ENCODE data around the gene CAD.

Gene CAD

DNA sequence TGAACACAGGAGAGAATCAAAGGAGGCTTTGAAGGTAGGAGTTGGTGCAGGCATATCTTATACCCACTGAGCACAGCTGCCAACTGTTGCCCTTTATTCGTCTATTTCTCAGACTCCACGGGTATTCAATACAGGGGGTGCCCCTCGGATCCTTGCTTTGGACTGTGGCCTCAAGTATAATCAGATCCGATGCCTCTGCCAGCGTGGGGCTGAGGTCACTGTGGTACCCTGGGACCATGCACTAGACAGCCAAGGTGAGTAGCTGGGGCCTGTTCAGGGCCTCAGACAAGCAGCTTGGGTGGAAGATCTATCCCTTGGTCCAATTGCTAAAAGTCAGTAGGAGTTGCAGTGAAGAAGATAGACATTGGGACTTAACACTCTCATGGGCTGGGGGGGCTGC lies 5.2 kb downstream of the CAD start:
- no peak for DNase-seq

DNA sequence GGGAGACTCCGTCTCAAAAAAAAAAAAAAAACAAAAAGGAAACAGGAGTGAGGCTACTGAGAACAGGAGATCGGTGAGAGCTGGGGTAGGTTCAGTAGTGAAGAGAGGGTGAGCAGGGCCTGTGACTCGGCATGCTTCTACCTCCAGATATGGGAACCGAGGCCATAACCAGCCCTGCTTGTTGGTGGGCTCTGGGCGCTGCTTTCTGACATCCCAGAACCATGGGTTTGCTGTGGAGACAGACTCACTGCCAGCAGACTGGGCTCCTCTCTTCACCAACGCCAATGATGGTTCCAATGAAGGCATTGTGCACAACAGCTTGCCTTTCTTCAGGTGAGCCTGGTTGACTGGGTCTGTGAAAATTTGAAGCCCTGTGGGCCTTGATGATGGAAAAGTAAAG lies 6.2 kb downstream of the CAD start:
- DNase-seq: no peak

DNA sequence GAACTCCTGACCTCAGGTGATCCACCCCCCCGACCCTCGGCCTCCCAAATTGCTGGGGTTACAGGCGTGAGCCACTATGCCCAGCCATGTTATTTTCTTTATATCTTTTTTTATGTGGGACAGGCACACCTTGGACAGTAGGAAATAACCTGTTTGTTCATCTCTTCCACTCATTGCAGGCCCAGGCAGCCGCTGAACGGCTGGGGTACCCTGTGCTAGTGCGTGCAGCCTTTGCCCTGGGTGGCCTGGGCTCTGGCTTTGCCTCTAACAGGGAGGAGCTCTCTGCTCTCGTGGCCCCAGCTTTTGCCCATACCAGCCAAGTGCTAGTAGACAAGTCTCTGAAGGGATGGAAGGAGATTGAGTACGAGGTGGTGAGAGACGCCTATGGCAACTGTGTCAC lies 8.4 kb downstream of the CAD start:
- no peak for DNase-seq

DNA sequence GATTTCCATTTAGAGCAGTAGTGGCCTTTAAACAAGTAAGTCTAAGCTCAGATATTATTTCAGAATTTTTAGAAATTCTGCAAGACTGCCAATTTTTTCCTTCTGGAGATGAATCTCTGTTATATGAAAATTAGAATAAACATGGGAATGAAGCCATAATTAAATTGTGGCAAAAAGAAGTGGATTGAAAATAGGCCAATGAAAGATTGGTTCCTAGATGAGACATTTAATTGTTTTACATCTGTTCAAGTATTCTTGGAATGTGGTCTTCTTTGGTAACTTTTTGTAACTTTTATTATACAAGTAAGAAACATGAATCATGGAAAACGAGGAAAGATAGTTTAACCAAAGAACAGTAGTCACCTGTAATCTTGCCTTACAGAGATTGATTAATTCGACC lies 10.3 kb downstream of the CAD start:
- DNase-seq: no peak

DNA sequence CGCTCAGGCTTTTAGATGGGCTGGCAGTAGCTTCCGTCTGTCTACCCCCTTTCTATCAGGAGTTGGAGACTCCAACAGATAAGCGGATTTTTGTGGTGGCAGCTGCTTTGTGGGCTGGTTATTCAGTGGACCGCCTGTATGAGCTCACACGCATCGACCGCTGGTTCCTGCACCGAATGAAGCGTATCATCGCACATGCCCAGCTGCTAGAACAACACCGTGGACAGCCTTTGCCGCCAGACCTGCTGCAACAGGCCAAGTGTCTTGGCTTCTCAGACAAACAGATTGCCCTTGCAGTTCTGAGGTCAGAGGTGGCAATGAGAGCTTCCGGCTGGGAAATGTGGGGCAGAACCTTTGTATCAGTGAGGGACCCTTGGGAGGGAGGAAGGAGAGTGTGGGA lies 14.8 kb downstream of the CAD start:
- no peak for DNase-seq

DNA sequence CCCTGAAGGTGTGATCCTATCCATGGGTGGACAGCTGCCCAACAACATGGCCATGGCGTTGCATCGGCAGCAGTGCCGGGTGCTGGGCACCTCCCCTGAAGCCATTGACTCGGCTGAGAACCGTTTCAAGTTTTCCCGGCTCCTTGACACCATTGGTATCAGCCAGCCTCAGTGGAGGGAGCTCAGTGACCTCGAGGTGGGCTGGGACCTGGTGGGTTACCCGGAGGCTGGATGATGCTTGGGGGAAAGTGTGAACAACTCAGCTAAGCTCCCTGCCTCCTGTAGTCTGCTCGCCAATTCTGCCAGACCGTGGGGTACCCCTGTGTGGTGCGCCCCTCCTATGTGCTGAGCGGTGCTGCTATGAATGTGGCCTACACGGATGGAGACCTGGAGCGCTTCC lies 16.2 kb downstream of the CAD start:
- no peak for DNase-seq

DNA sequence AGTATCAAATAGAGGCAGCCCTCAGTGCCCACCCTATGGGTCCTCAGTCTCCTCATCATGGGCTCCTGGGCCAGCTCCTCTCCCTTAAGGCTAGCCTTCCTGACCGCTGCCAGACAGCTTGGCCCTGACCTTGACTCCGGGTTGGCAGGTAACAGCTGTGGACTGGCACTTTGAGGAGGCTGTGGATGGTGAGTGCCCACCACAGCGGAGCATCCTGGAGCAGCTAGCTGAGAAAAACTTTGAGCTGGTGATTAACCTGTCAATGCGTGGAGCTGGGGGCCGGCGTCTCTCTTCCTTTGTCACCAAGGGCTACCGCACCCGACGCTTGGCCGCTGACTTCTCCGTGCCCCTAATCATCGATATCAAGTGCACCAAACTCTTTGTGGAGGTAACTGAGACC lies 19.0 kb downstream of the CAD start:
- no peak for DNase-seq

DNA sequence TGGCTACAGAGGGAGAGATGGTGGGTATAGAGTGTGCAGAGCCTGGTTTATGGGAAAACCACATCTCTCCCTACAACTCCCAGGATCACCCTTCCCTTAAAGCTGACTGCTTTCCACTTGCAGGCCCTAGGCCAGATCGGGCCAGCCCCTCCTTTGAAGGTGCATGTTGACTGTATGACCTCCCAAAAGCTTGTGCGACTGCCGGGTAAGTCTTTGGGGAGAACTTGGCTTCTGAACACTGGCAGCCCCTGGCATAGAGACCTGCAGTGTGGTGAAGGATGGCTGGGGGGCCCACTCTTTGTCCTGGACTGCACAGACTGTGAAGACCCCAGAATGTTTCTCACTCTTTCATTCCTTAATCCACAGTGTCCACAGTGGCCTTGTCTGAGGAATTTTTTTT lies 19.5 kb downstream of the CAD start:
- DNase-seq: no peak

DNA sequence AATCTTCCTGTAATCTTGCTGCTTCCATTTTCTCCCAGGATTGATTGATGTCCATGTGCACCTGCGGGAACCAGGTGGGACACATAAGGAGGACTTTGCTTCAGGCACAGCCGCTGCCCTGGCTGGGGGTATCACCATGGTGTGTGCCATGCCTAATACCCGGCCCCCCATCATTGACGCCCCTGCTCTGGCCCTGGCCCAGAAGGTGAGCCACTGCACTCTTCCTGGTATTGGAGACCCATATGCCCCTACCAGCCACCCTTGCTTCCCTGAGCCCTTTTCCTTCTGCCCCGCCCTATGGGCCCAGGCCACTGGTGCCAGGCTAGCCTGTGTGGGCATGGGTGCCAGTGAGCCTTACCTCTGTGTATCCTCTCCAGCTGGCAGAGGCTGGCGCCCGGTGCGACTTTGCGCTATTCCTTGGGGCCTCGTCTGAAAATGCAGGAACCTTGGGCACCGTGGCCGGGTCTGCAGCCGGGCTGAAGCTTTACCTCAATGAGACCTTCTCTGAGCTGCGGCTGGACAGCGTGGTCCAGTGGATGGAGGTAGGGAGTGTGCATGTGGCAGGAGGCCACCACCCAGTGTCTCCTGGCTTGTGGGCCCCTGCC lies 20.3 kb downstream of the CAD start:
- DNase-seq: no peak

DNA sequence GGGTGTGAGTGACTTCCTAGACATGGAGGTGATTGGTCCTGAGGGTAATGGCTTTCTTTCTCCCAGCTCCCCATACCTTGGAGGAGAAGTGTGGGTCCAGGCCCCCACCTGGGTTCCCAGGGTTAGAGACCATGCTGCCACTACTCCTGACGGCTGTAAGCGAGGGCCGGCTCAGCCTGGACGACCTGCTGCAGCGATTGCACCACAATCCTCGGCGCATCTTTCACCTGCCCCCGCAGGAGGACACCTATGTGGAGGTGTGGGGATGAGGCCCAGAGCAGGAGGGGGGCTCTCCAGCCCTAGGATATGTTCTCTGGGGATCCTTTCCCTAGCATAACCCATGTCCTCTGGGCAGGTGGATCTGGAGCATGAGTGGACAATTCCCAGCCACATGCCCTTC lies 21.8 kb downstream of the CAD start:
- DNase-seq: no peak

DNA sequence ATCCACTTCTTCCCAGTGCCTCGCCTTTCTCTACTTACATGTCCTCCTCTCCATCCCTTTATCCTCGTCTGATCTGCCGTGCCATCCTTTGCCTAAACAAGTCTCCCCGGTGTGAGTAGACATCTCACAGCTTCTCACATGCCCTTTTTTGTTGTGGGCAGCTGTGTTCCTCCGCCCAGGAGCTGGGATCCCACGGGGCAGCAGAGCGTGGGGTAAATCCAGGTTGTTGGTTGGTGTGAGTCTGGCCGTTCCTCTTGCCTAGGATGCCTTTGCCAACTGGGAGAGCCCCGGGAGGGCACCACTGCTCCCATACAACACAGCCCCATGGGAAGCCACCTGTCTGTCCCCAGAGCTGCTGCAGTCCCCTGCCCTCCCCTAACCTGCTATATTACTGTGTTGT lies 23.2 kb downstream of the CAD start:
- DNase-seq: no peak

DNA sequence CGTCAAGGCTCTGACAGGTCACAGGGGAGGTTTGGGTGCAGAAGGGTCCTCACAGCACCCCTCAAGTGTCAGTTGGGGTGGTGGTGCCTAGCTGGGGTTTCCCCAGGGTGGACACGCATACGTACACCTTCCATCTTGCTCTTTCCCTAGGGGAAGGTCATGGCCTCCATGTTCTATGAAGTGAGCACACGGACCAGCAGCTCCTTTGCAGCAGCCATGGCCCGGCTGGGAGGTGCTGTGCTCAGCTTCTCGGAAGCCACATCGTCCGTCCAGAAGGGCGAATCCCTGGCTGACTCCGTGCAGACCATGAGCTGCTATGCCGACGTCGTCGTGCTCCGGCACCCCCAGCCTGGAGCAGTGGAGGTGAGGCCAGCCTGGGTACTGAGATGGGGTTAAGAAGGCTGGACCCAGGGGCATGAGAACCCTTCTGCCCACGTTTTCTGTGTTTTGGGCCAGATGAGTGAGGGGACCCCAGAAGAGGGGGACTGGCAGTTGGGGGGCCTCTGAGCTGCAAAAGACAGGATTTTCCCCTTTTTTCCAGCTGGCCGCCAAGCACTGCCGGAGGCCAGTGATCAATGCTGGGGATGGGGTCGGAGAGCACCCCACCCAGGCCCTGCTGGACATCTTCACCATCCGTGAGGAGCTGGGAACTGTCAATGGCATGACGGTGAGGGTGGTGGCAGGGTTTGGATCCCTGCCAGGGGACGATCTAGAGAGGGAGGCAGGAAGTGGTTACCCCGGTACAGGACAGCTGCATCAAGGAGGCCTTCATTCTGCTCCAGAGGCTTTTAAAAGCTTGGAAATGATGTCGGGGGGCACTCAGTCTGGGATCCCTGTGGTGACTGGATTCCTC lies 24.8 kb downstream of the CAD start:
- no peak for DNase-seq

DNA sequence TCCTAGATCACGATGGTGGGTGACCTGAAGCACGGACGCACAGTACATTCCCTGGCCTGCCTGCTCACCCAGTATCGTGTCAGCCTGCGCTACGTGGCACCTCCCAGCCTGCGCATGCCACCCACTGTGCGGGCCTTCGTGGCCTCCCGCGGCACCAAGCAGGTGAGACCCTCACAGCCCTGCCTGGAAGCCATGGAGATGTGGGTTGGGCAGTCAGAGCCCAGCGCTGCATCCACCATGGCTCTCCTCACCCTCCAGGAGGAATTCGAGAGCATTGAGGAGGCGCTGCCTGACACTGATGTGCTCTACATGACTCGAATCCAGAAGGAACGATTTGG lies 25.4 kb downstream of the CAD start:
- DNase-seq: no peak

DNA sequence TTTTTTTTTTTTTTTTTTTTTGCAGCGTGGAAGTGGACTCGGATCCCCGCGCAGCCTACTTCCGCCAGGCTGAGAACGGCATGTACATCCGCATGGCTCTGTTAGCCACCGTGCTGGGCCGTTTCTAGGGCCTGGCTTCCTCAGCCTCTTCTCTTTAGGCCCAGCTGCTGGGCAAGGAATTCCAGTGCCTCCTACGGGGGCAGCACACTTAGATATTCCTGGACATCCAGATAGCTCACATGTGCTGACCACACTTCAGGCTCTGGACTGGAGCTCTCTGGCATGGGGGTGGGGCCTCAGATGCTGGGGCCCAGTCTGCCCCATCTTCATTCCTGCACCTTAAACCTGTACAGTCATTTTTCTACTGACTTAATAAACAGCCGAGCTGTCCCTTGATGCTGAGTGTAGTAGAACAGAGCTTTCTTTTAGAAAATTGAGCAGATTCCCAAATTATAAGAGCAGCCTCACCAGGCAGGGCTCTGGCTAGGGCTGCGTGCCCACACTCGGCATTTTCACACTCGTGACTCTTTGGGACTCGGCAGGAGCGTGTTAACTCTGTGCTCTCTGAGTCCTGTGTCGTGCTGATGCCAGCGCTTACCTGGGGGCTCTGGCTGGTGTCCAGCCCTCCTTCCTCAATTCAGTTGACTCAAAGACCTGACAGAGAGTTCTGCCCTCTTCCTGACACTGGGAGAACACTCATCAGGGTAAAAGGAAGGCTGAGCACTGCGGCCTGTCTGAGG lies 26.4 kb downstream of the CAD start:
- no peak for DNase-seq

DNA sequence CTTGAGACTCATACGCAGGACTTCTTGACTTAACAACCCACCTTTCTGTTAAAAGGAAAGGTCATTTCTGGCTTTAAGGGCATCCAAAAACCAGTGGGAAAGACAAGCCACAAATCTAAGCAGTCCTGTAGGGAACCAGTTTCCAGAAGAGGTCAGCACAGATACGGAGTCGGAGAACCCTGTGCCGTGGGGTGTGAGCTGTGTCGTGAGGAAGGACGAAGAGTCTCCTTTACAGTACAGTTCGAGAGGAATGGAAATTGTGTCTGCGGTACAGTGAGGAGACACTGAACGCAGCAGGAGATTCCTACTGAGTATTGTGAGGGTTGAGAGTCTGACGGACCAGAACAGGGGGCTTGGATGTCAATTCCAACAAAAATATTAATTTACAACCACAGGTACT lies 27.9 kb downstream of the CAD start:
- DNase-seq: no peak

DNA sequence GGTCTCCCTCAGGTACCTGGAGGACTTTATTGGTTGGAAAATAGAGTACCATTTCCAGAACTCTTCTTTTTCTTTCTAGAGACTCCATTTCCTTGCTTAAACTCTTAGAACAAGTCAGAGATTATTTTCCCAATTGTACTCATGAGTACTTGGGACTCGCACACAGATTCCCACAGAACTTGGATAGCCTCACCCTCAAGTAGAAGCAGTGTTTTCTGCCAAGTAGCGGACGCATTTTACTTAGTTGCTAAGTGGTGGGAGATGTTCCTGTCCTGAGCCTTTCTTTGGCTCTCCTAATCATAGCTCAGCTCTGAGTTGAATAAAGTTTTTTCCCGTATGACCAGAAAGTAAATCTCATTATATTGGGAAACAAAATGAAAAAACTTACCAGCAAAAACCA lies 28.5 kb downstream of the CAD start:
- no peak for DNase-seq

DNA sequence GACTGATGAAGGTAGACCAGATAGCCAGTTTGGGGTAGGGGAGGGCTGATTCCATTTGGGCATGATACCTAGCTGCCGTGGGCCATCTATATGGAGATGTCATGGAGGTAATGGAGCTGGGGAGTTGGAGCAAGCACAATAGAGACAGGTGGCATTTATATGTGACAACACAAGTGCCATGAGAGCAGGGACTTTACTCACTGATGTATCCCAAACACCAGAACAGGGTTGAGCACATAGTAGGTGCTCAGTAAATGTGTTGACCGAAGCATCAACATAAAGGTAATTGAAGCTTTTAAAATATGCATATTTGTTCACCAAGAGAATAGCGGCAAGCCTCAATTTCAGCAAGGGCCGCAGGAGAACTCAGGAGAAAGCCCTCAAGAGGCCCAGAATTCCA lies 30.7 kb downstream of the CAD start:
- no peak for DNase-seq

DNA sequence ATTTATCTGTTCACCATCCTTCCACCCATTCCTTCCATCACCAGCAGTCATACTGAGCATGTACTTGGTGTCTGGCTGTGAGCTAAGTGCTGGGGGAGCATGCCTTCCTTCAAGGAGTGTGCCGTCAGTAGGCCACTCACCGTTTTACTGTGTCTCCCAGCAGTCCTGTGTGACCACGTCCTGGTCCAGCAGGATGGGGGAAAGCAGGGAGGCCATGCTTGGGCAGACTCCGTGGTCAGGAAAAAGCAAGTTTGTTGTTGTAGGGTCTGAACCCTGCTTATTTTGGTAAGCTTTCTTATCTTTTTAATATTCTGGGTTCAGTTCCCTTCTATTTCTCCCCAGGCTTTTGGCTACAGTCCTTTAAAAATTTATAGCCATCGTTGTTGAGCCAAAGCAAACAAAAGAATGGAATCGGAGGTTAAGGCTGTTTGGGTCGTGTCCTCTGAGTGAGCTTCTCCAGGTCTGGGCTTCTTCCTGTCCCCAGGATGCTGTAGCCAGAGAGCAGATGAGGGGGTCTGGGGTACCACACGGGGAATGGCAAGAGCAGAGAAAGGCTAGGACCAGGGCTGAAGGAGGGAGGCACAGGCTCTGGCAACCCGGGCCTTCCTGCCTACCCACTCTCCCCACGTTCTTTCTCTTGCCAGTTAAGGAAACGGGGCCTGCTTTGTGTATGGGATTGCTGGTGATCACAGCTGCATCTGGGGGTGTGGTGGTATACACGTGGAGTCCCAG lies 32.2 kb downstream of the CAD start:
- DNase-seq: no peak

DNA sequence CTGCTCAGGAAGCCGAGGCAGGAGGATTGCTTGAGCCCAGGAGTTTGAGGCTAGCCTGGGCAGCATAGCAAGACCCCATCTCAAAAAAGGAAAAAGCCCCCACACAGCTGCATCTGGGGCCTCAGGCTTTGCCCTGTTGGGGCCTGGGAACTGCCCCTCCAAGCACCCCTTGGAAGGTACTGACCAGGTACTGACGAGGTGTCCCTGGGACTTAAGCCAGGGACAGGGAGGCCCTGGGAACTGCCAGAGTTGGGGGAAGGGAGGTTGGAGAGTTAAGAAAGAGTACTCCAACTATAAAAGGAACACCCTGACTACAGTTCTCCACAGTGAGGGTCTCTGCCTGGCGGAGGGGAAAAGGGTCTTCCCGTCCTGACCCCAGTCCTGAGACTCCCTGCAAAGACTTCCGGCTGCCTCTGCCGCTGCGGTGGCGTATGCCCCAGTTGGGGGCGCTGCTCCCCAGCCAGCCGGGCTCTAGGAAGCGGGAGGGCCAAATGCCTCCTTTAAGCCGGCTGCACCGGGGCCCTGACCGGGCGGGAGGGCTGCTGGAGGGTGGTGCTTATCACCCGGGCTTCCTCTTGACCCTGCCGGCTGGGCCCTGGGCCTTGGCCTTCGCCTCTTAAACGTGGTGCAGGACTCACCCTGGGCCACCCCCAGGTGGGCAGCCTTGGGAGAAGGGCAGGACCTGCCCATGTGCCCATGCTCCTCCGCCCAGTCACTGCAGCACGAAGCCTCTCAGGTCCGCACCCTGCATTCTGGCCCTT lies 32.9 kb downstream of the CAD start:
- peak in 11 of 51 donors; percentile 5 to 55 (median 9) for DNase-seq

DNA sequence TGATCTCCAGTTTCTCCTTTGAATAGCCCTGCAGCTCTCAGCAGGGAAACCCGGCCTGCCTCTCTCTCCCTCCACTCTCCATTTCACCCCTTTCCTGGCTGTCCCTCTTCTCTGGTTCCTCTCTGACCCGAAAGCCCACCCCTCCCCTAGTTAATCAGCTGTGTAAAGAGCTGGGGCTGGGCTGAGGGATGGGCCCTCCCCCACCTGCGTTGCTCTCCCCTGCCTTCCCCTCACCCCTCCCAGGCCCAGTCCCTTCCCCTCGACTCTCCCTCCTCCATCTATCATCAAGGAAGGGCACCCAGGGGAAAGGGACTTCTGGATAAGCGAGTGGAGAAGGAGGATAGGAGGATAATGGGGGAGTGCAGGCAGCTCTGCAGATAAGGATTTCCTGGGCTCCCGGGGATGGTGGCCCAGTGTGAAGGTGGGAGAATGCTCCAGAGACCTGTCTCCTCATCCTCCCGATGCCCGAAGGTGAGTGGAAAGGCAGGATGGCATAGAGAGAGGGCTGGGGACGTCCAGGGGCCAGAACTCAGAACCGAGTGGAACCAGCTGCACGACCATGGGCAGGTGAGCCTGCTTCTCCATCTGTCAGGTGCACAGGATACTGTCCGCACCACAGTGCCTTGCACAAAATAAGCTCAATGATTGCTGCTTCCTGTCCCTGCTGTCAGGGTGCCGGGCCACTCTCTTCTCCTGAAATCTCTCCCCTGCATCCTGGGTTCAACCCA lies 33.6 kb downstream of the CAD start:
- DNase-seq: no peak

DNA sequence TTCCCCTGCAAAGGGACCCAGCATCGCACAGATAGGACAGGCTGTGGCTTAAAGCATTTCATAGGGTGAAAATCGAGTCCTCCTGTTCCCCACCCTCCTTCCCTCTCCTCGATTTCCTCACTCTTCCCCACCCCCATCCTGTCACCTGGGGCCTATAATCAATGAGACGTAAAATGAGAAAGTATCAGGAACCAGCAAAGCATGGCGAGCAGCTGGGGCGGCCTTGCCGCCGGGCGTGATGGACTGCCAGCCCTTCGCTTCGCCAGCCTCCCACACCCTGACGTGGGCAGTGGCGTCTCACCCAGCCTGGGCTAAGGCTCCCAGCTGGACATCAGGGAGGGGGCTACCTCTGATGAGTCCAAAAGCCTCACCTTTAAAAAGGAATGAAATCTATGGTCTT lies 34.6 kb downstream of the CAD start:
- DNase-seq: no peak

Measured in hypothalamus (tissue), 51 donors.